ENCODE data around the gene UFL1. TPM values are rescaled to one million over a fixed set of nuclear protein-coding genes. Genes with fewer than 3 reads are reported as not detected.
"Not testable (repeated sequence)": the region's sequence is repeated elsewhere in the genome, so short reads cannot be mapped to it uniquely, and the experiment has no call there.

Gene UFL1
- 10 to 100 TPM; 17.0 to 35.6 (median 26.4) TPM for total RNA-seq

DNA sequence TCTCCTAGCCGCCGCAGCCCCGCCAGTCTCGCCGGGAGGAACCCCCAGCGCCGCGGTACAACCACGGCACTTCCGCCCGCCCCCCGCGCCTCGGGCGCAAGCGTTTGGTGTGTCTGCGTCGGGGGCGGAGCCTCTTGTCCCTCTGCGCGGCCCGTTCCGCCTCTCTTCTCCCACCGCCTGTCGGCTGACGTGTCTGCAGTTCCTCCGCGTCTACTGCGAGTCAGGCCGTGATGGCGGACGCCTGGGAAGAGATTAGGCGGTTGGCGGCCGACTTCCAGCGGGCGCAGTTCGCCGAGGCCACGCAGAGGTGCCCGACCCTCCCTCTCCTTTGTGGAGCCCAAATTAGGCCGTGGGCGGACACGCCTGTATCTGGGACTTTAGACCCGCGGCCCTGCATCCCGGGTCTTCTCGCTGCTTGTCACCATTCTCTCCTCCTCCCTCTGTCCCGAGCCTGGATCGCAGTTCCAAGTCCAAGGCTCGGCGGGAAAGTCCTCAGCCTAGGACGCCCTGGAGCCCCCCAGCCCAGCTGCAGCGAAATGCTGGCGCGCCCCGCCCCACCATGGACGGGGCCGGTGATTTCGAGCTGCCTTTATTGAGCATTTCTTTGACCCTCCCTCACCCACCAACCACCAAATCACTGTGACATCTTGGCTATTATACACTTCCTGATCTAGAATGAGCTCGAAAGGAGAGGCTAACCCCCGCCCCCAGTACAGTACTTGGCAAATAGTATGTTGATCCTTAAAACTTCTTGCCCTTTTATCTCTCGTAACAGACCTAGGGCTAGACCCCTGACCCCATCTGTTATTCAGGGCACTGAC is at the start of gene UFL1:
Gene UFL1, plus strand, starts transcription at position 163 of the 821 bp plus-strand sequence. Its CDS starts 68 bp downstream, at position 231.
- ATAC-seq (replicated peaks in 6 of 8), result peak; percentile 92 to 98 (median 97)
- in situ Hi-C loops (cut with MboI; ENCODE audit: low pct_unique_long_range_greater_than_20kb in 2 of 9, low sequenced_read_pairs in 9 of 9, unreplicated experiment in 9 of 9), result no loop called here
- Histone ChIP-seq H3K4me1 (replicated peaks in 1 of 2) (peaks cover 11 to 19% of the 10 kb centered on the region in 2 donors), H3K4me3 (peak within 1 kb of the TSS; percentile 54 to 76 (median 64)), H3K27ac (peak within 1 kb of the TSS; percentile 96 to 99)
- 0 to 3% (median 0%) methylated on average over 1 to 11 of the region's 63 CpGs; no CpG with 5 or more reads in 2 of the 10 experiments for WGBS, 10 experiments

- in situ Hi-C loops (cut with MboI; ENCODE audit: low pct_unique_long_range_greater_than_20kb in 2 of 9, low sequenced_read_pairs in 9 of 9, unreplicated experiment in 9 of 9); H3K4me1 ChIP-seq (replicated peaks in 1 of 2); ATAC-seq (replicated peaks in 6 of 8); H3K4me3 ChIP-seq; H3K27ac ChIP-seq: not testable (repeated sequence)
- 0 to 90% (median 40%) methylated on average over 1 to 2 of the region's 2 CpGs; no CpG with 5 or more reads in 4 of the 10 experiments for WGBS, 10 experiments
These were observed 49.3 kb upstream of the UFL1 start for GRCh38 chr6:96472291-96472690.

DNA sequence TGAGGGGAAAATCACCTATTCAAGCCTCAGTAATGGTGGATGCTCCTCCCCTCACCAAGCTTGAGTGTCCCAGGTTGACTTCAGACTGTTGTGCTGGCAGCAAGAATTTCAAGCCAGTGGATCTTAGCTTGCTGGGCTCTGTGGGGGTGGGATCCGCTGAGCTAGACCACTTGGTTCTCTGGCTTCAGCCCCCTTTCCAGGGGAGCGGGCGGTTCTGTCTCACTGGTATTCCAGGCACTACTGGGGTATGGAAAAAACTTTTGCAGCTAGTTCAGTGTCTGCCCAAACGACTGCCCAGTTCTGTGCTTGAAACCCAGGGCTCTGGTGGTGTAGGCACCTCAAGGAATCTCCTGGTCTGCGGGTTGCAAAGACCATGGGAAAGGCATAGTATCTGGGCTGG is 42.9 kb upstream of the UFL1 start:
- WGBS, 10 experiments, result 70 to 100% (median 83%) methylated on average over 1 to 3 of the region's 5 CpGs; no CpG with 5 or more reads in 7 of the 10 experiments
- in situ Hi-C loops (cut with MboI; ENCODE audit: low pct_unique_long_range_greater_than_20kb in 2 of 9, low sequenced_read_pairs in 9 of 9, unreplicated experiment in 9 of 9), result no loop called here
- Histone ChIP-seq H3K4me1 (replicated peaks in 1 of 2) (no peaks in the 10 kb centered on the region), H3K27ac (no peak overlapping the region), H3K4me3 (no peak overlapping the region)
- no peak for ATAC-seq (replicated peaks in 6 of 8)

DNA sequence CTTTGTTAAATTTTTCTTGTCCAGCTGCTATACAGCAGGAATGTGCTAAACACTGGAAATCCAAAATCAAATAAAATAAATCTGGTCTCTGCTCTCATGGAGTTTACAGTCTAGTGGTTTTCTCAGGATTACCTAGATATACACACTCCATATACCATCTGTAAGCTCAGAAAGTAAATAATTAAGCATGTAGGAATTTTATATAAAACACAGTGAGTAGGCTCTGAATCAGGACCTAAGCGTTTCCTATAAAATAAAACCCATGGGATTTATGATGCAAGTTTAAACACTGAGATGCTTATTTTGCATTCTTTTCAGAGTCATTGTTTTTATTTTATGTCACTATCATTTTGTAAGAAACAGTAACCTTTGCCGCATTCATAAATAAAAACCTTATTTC is 29.7 kb upstream of the UFL1 start:
- no peak for ATAC-seq (replicated peaks in 6 of 8)
- Histone ChIP-seq H3K27ac (no peak overlapping the region), H3K4me3 (no peak overlapping the region), H3K4me1 (replicated peaks in 1 of 2) (no peaks in the 10 kb centered on the region)
- 53 to 100% (median 95%) methylated on average over 1 to 2 of the region's 2 CpGs; no CpG with 5 or more reads in 2 of the 10 experiments for WGBS, 10 experiments
- in situ Hi-C loops (cut with MboI; ENCODE audit: low pct_unique_long_range_greater_than_20kb in 2 of 9, low sequenced_read_pairs in 9 of 9, unreplicated experiment in 9 of 9), result no loop called here

GRCh38 chr6:96499781-96500180 is 21.8 kb upstream of the UFL1 start:
- ATAC-seq (replicated peaks in 6 of 8), result peak in 1 of 8 experiments; percentile 59
- no peaks in the 10 kb centered on the region for H3K4me1 ChIP-seq (replicated peaks in 1 of 2)
- H3K4me3 ChIP-seq, result no peak overlapping the region
- in situ Hi-C loops (cut with MboI; ENCODE audit: low pct_unique_long_range_greater_than_20kb in 2 of 9, low sequenced_read_pairs in 9 of 9, unreplicated experiment in 9 of 9), result no loop called here
- 33 to 88% (median 70%) methylated on average over 2 to 4 of the region's 5 CpGs; no CpG with 5 or more reads in 5 of the 10 experiments for WGBS, 10 experiments
- no peak overlapping the region for H3K27ac ChIP-seq

GRCh38 chr6:96502915-96503314 is 18.7 kb upstream of the UFL1 start:
- ATAC-seq (replicated peaks in 6 of 8), result no peak
- Histone ChIP-seq H3K27ac (no peak overlapping the region), H3K4me1 (replicated peaks in 1 of 2) (no peaks in the 10 kb centered on the region), H3K4me3 (no peak overlapping the region)
- 59 to 100% (median 97%) methylated on average over 1 of the region's 1 CpG for WGBS, 10 experiments
- in situ Hi-C loops (cut with MboI; ENCODE audit: low pct_unique_long_range_greater_than_20kb in 2 of 9, low sequenced_read_pairs in 9 of 9, unreplicated experiment in 9 of 9), result no loop called here

DNA sequence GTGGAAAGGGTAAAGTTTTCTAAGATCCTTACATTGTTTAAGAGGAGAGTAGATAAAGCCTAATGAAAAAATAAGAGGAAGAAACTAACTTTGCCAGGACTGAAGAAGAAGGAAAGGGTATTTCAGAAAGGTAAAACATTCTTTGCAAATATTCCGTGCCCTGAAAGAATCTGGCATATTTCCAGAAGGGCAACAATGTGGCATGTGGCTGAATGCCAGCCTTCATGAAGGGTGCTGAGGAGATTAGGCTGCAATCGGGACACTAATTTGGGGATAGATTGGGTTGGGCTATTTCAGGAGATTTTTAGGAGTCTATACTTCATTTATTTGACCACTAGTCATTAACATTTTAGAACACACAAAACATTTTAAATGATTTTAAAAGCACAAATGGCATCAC is 16.2 kb upstream of the UFL1 start:
- no peak for ATAC-seq (replicated peaks in 6 of 8)
- no peak overlapping the region for H3K27ac ChIP-seq
- WGBS, 10 experiments, result 30 to 100% (median 89%) methylated on average over 1 to 2 of the region's 2 CpGs

GRCh38 chr6:96509281-96509680 is 12.3 kb upstream of the UFL1 start:
- Histone ChIP-seq H3K4me3 (no peak overlapping the region), H3K27ac (no peak overlapping the region), H3K4me1 (replicated peaks in 1 of 2) (no peaks in the 10 kb centered on the region)
- WGBS, 10 experiments, result 0 to 81% (median 51%) methylated on average over 1 to 2 of the region's 2 CpGs; no CpG with 5 or more reads in 1 of the 10 experiments
- ATAC-seq (replicated peaks in 6 of 8), result no peak
- in situ Hi-C loops (cut with MboI; ENCODE audit: low pct_unique_long_range_greater_than_20kb in 2 of 9, low sequenced_read_pairs in 9 of 9, unreplicated experiment in 9 of 9), result no loop called here

More for the DNA sequence above, 16.2 kb upstream of the UFL1 start:
- no peaks in the 10 kb centered on the region for H3K4me1 ChIP-seq (replicated peaks in 1 of 2)
- H3K4me3 ChIP-seq, result no peak overlapping the region
- in situ Hi-C loops (cut with MboI; ENCODE audit: low pct_unique_long_range_greater_than_20kb in 2 of 9, low sequenced_read_pairs in 9 of 9, unreplicated experiment in 9 of 9), result no loop called here

- 6 to 71% (median 47%) methylated on average over 1 to 4 of the region's 6 CpGs for WGBS, 10 experiments
- ATAC-seq (replicated peaks in 6 of 8), result no peak
- peaks cover 11 to 19% of the 10 kb centered on the region in 2 donors for H3K4me1 ChIP-seq (replicated peaks in 1 of 2)
- in situ Hi-C loops (cut with MboI; ENCODE audit: low pct_unique_long_range_greater_than_20kb in 2 of 9, low sequenced_read_pairs in 9 of 9, unreplicated experiment in 9 of 9), result no loop called here
- peak overlapping the region in 1 of 2 donors; percentile 17 for H3K27ac ChIP-seq
- peak overlapping the region; percentile 54 to 76 (median 64) for H3K4me3 ChIP-seq
These were observed 1.2 kb upstream of the UFL1 start for GRCh38 chr6:96520171-96521115.

- Histone ChIP-seq H3K4me1 (replicated peaks in 1 of 2) (peaks cover 11 to 19% of the 10 kb centered on the region in 2 donors), H3K4me3 (peak overlapping the region; percentile 54 to 76 (median 64)), H3K27ac (peak overlapping the region; percentile 17 to 99)
- WGBS, 10 experiments, result 0% methylated on average over 1 to 8 of the region's 8 CpGs
- peak; percentile 15 to 34 (median 22) for ATAC-seq (replicated peaks in 6 of 8)
- in situ Hi-C loops (cut with MboI; ENCODE audit: low pct_unique_long_range_greater_than_20kb in 2 of 9, low sequenced_read_pairs in 9 of 9, unreplicated experiment in 9 of 9), result no loop called here
These were observed 331 bp upstream of the UFL1 start for GRCh38 chr6:96521306-96521643.

- ATAC-seq (replicated peaks in 6 of 8), result peak in 1 of 8 experiments; percentile 10
- Histone ChIP-seq H3K4me3 (peak overlapping the region; percentile 54 to 76 (median 64)), H3K4me1 (replicated peaks in 1 of 2) (peaks cover 11 to 19% of the 10 kb centered on the region in 2 donors), H3K27ac (peak overlapping the region; percentile 96 to 99)
- in situ Hi-C loops (cut with MboI; ENCODE audit: low pct_unique_long_range_greater_than_20kb in 2 of 9, low sequenced_read_pairs in 9 of 9, unreplicated experiment in 9 of 9), result no loop called here
- 0 to 15% (median 0%) methylated on average over 1 to 5 of the region's 5 CpGs; no CpG with 5 or more reads in 1 of the 10 experiments for WGBS, 10 experiments
These were observed 931 bp downstream of the UFL1 start for GRCh38 chr6:96522465-96523009.

DNA sequence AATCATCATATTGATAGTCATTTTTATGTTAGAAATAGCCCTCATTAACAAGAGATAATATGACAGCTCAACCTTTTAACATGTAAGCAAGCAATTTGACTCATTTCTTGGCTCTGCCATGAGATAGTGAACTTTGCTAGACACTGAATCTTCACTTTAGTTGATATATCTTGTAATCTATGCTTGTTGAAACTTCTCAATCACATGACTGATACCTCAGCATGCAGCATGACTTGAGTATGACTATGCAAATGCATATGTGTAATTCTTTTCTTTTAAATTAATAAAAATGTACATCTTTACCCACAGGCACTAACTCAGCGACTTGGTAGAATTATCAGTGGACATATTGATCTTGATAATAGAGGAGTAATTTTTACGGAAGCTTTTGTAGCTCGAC is 6.6 kb downstream of the UFL1 start:
- 86 to 100% (median 96%) methylated on average over 1 to 3 of the region's 3 CpGs; no CpG with 5 or more reads in 1 of the 10 experiments for WGBS, 10 experiments
- no peak for ATAC-seq (replicated peaks in 6 of 8)
- Histone ChIP-seq H3K27ac (no peak overlapping the region), H3K4me3 (no peak overlapping the region), H3K4me1 (replicated peaks in 1 of 2) (peaks cover 3 to 11% of the 10 kb centered on the region in 2 donors)
- in situ Hi-C loops (cut with MboI; ENCODE audit: low pct_unique_long_range_greater_than_20kb in 2 of 9, low sequenced_read_pairs in 9 of 9, unreplicated experiment in 9 of 9), result no loop called here

Measured in motor neuron (in vitro differentiated cells).